ENCODE data around the gene CKAP2L. TPM values are rescaled to one million over a fixed set of nuclear protein-coding genes. Genes with fewer than 3 reads are reported as not detected.

Gene CKAP2L
- total and polyA plus RNA-seq, 2 donors (not counting 1 experiment from before 2014, with no cell fraction given), result 3.0 to 4.4 TPM

- Histone ChIP-seq H3K36me3 (ENCODE audit: control insufficient read depth, insufficient read depth, low read length) (no peaks in the 10 kb centered on the region), H3K9ac (ENCODE audit: insufficient read depth, low read length) (no peak overlapping the region), H3K4me1 (ENCODE audit: control insufficient read depth, extremely low read depth, insufficient read depth, low read length) (peaks cover 4% of the 10 kb centered on the region), H3K27me3 (ENCODE audit: control insufficient read depth, insufficient read depth, low read length) (no peaks in the 10 kb centered on the region), H3K79me2 (ENCODE audit: control insufficient read depth, insufficient read depth, low read length) (no peaks in the 10 kb centered on the region), H4K20me1 (ENCODE audit: control insufficient read depth, extremely low read depth, insufficient read depth, low read length) (no peaks in the 10 kb centered on the region), H2AFZ (ENCODE audit: low read length) (no peak overlapping the region), H3K4me2 (ENCODE audit: extremely low read depth, insufficient read depth, low read length) (peak overlapping the region; percentile 17), H3K9me3 (ENCODE audit: control insufficient read depth, insufficient read depth, low read depth, low read length) (no peaks in the 10 kb centered on the region), H3K27ac (ENCODE audit: insufficient read depth, low read length) (peak overlapping the region; percentile 20), H3K4me3 (replicated peaks in 1 of 4; ENCODE audit: control extremely low read depth in 1 of 4, insufficient read depth in 1 of 4, low read depth in 3 of 4, low read length in 4 of 4) (no peak overlapping the region)
- peak; percentile 40 to 63 for DNase-seq (ENCODE audit: low read depth in 2 of 2)
- no peak for TF ChIP-seq EZH2 (IDR thresholded peaks at IDR 0.05; ENCODE audit: low read length, missing control alignments)
- TF ChIP-seq CTCF (conservative IDR thresholded peaks at IDR 0.05 in 1 of 2, IDR thresholded peaks at IDR 0.05 in 1 of 2; ENCODE audit: low read depth in 1 of 2, low read length in 2 of 2), result no peak
Measured at GRCh38 chr2:112701052-112701451, 63.4 kb downstream of the CKAP2L start.

- no peak overlapping the region for H3K4me2 ChIP-seq (ENCODE audit: extremely low read depth, insufficient read depth, low read length)
- TF ChIP-seq CTCF (conservative IDR thresholded peaks at IDR 0.05 in 1 of 2, IDR thresholded peaks at IDR 0.05 in 1 of 2; ENCODE audit: low read depth in 1 of 2, low read length in 2 of 2) (no peak), EZH2 (IDR thresholded peaks at IDR 0.05; ENCODE audit: low read length, missing control alignments) (no peak)
Measured at GRCh38 chr2:112699984-112700667, 64.3 kb downstream of the CKAP2L start.

GRCh38 chr2:112698834-112699515, 65.4 kb downstream of the CKAP2L start:
- H3K4me2 ChIP-seq (ENCODE audit: extremely low read depth, insufficient read depth, low read length), result no peak overlapping the region
- TF ChIP-seq EZH2 (IDR thresholded peaks at IDR 0.05; ENCODE audit: low read length, missing control alignments), result no peak
- H3K27me3 ChIP-seq (ENCODE audit: control insufficient read depth, insufficient read depth, low read length), result no peaks in the 10 kb centered on the region
- H3K36me3 ChIP-seq (ENCODE audit: control insufficient read depth, insufficient read depth, low read length), result no peaks in the 10 kb centered on the region
- no peak overlapping the region for H3K27ac ChIP-seq (ENCODE audit: insufficient read depth, low read length)
- H3K9me3 ChIP-seq (ENCODE audit: control insufficient read depth, insufficient read depth, low read depth, low read length), result no peaks in the 10 kb centered on the region
- H3K4me1 ChIP-seq (ENCODE audit: control insufficient read depth, extremely low read depth, insufficient read depth, low read length), result peaks cover 4% of the 10 kb centered on the region
- no peak overlapping the region for H2AFZ ChIP-seq (ENCODE audit: low read length)
- H3K4me3 ChIP-seq (replicated peaks in 1 of 4; ENCODE audit: control extremely low read depth in 1 of 4, insufficient read depth in 1 of 4, low read depth in 3 of 4, low read length in 4 of 4), result no peak overlapping the region
- H4K20me1 ChIP-seq (ENCODE audit: control insufficient read depth, extremely low read depth, insufficient read depth, low read length), result no peaks in the 10 kb centered on the region
- no peaks in the 10 kb centered on the region for H3K79me2 ChIP-seq (ENCODE audit: control insufficient read depth, insufficient read depth, low read length)
- H3K9ac ChIP-seq (ENCODE audit: insufficient read depth, low read length), result no peak overlapping the region
- no peak for DNase-seq (ENCODE audit: low read depth in 2 of 2)

More at GRCh38 chr2:112699984-112700667, 64.3 kb downstream of the CKAP2L start:
- H3K79me2 ChIP-seq (ENCODE audit: control insufficient read depth, insufficient read depth, low read length), result no peaks in the 10 kb centered on the region
- DNase-seq (ENCODE audit: low read depth in 2 of 2), result peak in 1 of 2 donors; percentile 50
- H3K4me3 ChIP-seq (replicated peaks in 1 of 4; ENCODE audit: control extremely low read depth in 1 of 4, insufficient read depth in 1 of 4, low read depth in 3 of 4, low read length in 4 of 4), result no peak overlapping the region
- H3K9me3 ChIP-seq (ENCODE audit: control insufficient read depth, insufficient read depth, low read depth, low read length), result no peaks in the 10 kb centered on the region
- no peaks in the 10 kb centered on the region for H4K20me1 ChIP-seq (ENCODE audit: control insufficient read depth, extremely low read depth, insufficient read depth, low read length)
- H2AFZ ChIP-seq (ENCODE audit: low read length), result no peak overlapping the region
- H3K9ac ChIP-seq (ENCODE audit: insufficient read depth, low read length), result no peak overlapping the region
- H3K4me1 ChIP-seq (ENCODE audit: control insufficient read depth, extremely low read depth, insufficient read depth, low read length), result peaks cover 4% of the 10 kb centered on the region
- H3K36me3 ChIP-seq (ENCODE audit: control insufficient read depth, insufficient read depth, low read length), result no peaks in the 10 kb centered on the region
- H3K27me3 ChIP-seq (ENCODE audit: control insufficient read depth, insufficient read depth, low read length), result no peaks in the 10 kb centered on the region
- H3K27ac ChIP-seq (ENCODE audit: insufficient read depth, low read length), result no peak overlapping the region
